ENCODE results near the gene CCDC158.

DNA sequence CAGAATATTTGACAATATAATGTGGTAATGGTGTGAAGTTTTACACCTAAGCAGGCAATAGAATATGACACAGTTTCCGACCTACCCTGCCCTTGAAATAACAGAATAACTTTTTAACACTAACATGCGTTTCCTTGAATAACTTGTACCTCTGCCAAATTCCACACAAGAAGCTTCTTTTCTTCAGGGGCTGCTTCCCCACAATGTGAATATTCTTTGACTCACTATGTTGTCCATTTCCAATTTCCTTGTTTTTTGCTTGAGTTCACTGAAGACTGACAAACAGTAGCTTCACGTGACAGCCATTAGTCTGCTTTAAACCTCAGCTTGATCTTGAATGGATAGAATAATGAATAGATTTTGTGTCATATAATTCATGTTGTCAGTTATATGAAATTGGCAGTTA, 28.4 kb upstream of the CCDC158 start:
- TF ChIP-seq SRF (IDR thresholded peaks at IDR 0.05; ENCODE audit: low read depth, low read length): no peak
- TF ChIP-seq POLR2AphosphoS5 (IDR thresholded peaks at IDR 0.05; ENCODE audit: low read depth, low read length): no peak

All from H1 (cell line).